K562 (cell line): Measurements from ENCODE around the gene KPTN. TPM values are rescaled to one million over a fixed set of nuclear protein-coding genes. Genes with fewer than 3 reads are reported as not detected.

ENCODE experiments used
- BRD4 ChIP-seq: fragments of 200-600 bp; sonication (generic); IDR thresholded peaks from 2 replicates; pipeline ENCODE4 v1.6.1; 2017; ENCODE audit warnings: inconsistent platforms
- FOXA1 ChIP-seq: fragments of 450-650 bp; IDR thresholded peaks from 2 replicates; pipeline ENCODE4 v1.6.1; 2016; ENCODE audit warnings: mild to moderate bottlenecking, borderline replicate concordance
- HDAC1 ChIP-seq, 2 experiments: fragments of 450-650 bp; IDR thresholded peaks; 2 replicates each; pipeline ENCODE4 v1.6.1; 2016 to 2017; ENCODE audit warnings: inconsistent platforms in 1 of 2, mild to moderate bottlenecking in 1 of 2, moderate library complexity in 1 of 2
- IFI16 ChIP-seq: fragments of 250-450 bp; sonication (Bioruptor Pico); IDR thresholded peaks from 2 replicates; pipeline ENCODE4 v2.1.2; 2022; ENCODE audit warnings: mild to moderate bottlenecking, inconsistent platforms
- MTA3 ChIP-seq: fragments of 450-650 bp; formaldehyde crosslinking; IDR thresholded peaks from 2 replicates; pipeline ENCODE4 v1.6.1; 2017; ENCODE audit warnings: mild to moderate bottlenecking, borderline replicate concordance
- PHF21A ChIP-seq: fragments of 450-650 bp; IDR thresholded peaks from 2 replicates; pipeline ENCODE4 v1.6.1; 2017; ENCODE audit warnings: low read depth, borderline replicate concordance
- POLR2B ChIP-seq: fragments of 450-650 bp; IDR thresholded peaks from 2 replicates; pipeline ENCODE4 v1.6.1; 2018; ENCODE audit warnings: low read depth; ENCODE audit not compliant: partially characterized antibody
- TEAD4 ChIP-seq, 2 experiments: sonication (generic) in 1 of 2; formaldehyde crosslinking in 1 of 2; IDR thresholded peaks; 2 replicates each; pipeline versions ENCODE4 v1.6.1 to v1.8.0; 2012 to 2022; ENCODE audit warnings: borderline replicate concordance in 1 of 2, inconsistent platforms in 1 of 2, low read length in 1 of 2, mild to moderate bottlenecking in 1 of 2, missing genetic modification reagents in 1 of 2
- polyA plus RNA-seq, 8 experiments: library from polyadenylated mRNA; depleted of rRNA in 4 of 8; stranded (reverse) in 5 of 8; unstranded in 3 of 8; fragments of >200 nt; fragmentation: Nextera tagmentation in 2 of 8; fragmentation: Illumina TruSeq in 1 of 8; extraction: Ambion mirVana in 2 of 8; extraction: Trizol in 1 of 8; gene quantifications; 2 replicates each; pipeline versions ENCODE4 v1.2.1 to v1.2.3, GENCODE V29; 2011 to 2014; ENCODE audit warnings: inconsistent platforms in 1 of 8, missing spikeins in 1 of 8
- total RNA-seq, 7 experiments: library from RNA; depleted of rRNA in 6 of 7; stranded (reverse); fragments of >200 nt in 6 of 7; fragmentation: Illumina TruSeq in 2 of 7; extraction: Trizol in 2 of 7; gene quantifications; 2 replicates each; pipeline versions ENCODE4 v1.2.1 to v1.2.3, GENCODE V29; 2011 to 2021; ENCODE audit warnings: low replicate concordance in 1 of 7
- TF ChIP-seq, protein P1 (sequence below), 2 experiments: fragments of 450-650 bp; IDR thresholded peaks; 2 replicates each; pipeline ENCODE4 v1.6.1; 2018; ENCODE audit warnings: mild to moderate bottlenecking in 2 of 2, low read depth in 1 of 2; ENCODE audit not compliant: partially characterized antibody in 2 of 2
- TF ChIP-seq, protein P2 (sequence below): fragments of 200-400 bp; formaldehyde crosslinking; IDR thresholded peaks from 2 replicates; pipeline ENCODE4 v1.6.1; 2017; ENCODE audit warnings: mild to moderate bottlenecking, low read depth, low read length, moderate library complexity
- TF ChIP-seq, protein P3 (sequence below): fragments of 450-650 bp; IDR thresholded peaks from 2 replicates; pipeline ENCODE4 v1.6.1; 2016
- TF ChIP-seq, protein P4 (sequence below), 2 experiments: fragments of 450-650 bp; formaldehyde crosslinking in 1 of 2; IDR thresholded peaks; 2 replicates each; pipeline versions ENCODE4 v1.4.0 to v1.6.1; 2014 to 2020; ENCODE audit warnings: mild to moderate bottlenecking in 2 of 2, borderline replicate concordance in 1 of 2, low read depth in 1 of 2

Gene KPTN
- total and polyA plus RNA-seq, 9 of the 15 experiments (the other 6 are each of a cell fraction or from before 2014, with no cell fraction given) = 0.56 to 18.2 (median 8.5) TPM

DNA sequence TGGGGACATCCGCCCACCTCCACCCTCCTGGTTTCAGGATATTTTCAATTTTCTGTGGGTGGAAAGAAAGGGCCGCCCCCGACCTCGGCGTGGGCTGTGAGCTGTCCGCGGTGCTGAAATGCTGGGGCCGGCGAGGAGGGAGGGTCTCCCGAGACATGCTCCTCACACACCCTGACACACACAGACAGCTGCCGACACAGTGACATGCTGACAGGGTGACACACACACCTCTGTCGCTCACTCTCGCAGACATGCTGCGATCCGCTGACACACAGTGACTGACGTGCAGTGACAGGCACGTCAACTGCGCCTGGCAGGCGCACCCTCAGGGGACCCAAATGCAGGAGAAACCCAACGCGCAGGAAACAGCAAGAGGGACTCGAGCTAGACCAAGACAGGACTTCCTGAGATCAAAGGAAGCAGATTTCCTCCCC, 39.6 kb downstream of the KPTN start (continued):
- TF ChIP-seq, protein P1, sequence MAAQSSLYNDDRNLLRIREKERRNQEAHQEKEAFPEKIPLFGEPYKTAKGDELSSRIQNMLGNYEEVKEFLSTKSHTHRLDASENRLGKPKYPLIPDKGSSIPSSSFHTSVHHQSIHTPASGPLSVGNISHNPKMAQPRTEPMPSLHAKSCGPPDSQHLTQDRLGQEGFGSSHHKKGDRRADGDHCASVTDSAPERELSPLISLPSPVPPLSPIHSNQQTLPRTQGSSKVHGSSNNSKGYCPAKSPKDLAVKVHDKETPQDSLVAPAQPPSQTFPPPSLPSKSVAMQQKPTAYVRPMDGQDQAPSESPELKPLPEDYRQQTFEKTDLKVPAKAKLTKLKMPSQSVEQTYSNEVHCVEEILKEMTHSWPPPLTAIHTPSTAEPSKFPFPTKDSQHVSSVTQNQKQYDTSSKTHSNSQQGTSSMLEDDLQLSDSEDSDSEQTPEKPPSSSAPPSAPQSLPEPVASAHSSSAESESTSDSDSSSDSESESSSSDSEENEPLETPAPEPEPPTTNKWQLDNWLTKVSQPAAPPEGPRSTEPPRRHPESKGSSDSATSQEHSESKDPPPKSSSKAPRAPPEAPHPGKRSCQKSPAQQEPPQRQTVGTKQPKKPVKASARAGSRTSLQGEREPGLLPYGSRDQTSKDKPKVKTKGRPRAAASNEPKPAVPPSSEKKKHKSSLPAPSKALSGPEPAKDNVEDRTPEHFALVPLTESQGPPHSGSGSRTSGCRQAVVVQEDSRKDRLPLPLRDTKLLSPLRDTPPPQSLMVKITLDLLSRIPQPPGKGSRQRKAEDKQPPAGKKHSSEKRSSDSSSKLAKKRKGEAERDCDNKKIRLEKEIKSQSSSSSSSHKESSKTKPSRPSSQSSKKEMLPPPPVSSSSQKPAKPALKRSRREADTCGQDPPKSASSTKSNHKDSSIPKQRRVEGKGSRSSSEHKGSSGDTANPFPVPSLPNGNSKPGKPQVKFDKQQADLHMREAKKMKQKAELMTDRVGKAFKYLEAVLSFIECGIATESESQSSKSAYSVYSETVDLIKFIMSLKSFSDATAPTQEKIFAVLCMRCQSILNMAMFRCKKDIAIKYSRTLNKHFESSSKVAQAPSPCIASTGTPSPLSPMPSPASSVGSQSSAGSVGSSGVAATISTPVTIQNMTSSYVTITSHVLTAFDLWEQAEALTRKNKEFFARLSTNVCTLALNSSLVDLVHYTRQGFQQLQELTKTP (IDR thresholded peaks at IDR 0.05; ENCODE audit: low read depth in 1 of 2, partially characterized antibody in 2 of 2) = peak in 1 of 2 experiments; percentile 88
- TF ChIP-seq PHF21A (no peak), IFI16 (no peak), POLR2B (no peak), HDAC1 (IDR thresholded peaks at IDR 0.05) (peak in 1 of 2 experiments; percentile 69; a peak in 2 of 4 replicates), FOXA1 (no peak), TEAD4 (IDR thresholded peaks at IDR 0.05; ENCODE audit: low read length) (peak; percentile 57), TEAD4 (CRISPR knock-in tag; IDR thresholded peaks at IDR 0.05; ENCODE audit: borderline replicate concordance) (peak; percentile 82), MTA3 (no peak), BRD4 (no peak)
- TF ChIP-seq, protein P2, sequence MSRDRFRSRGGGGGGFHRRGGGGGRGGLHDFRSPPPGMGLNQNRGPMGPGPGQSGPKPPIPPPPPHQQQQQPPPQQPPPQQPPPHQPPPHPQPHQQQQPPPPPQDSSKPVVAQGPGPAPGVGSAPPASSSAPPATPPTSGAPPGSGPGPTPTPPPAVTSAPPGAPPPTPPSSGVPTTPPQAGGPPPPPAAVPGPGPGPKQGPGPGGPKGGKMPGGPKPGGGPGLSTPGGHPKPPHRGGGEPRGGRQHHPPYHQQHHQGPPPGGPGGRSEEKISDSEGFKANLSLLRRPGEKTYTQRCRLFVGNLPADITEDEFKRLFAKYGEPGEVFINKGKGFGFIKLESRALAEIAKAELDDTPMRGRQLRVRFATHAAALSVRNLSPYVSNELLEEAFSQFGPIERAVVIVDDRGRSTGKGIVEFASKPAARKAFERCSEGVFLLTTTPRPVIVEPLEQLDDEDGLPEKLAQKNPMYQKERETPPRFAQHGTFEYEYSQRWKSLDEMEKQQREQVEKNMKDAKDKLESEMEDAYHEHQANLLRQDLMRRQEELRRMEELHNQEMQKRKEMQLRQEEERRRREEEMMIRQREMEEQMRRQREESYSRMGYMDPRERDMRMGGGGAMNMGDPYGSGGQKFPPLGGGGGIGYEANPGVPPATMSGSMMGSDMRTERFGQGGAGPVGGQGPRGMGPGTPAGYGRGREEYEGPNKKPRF = no peak
- TF ChIP-seq, protein P3, sequence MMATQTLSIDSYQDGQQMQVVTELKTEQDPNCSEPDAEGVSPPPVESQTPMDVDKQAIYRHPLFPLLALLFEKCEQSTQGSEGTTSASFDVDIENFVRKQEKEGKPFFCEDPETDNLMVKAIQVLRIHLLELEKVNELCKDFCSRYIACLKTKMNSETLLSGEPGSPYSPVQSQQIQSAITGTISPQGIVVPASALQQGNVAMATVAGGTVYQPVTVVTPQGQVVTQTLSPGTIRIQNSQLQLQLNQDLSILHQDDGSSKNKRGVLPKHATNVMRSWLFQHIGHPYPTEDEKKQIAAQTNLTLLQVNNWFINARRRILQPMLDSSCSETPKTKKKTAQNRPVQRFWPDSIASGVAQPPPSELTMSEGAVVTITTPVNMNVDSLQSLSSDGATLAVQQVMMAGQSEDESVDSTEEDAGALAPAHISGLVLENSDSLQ = peak; percentile 78
- TF ChIP-seq, protein P4, sequence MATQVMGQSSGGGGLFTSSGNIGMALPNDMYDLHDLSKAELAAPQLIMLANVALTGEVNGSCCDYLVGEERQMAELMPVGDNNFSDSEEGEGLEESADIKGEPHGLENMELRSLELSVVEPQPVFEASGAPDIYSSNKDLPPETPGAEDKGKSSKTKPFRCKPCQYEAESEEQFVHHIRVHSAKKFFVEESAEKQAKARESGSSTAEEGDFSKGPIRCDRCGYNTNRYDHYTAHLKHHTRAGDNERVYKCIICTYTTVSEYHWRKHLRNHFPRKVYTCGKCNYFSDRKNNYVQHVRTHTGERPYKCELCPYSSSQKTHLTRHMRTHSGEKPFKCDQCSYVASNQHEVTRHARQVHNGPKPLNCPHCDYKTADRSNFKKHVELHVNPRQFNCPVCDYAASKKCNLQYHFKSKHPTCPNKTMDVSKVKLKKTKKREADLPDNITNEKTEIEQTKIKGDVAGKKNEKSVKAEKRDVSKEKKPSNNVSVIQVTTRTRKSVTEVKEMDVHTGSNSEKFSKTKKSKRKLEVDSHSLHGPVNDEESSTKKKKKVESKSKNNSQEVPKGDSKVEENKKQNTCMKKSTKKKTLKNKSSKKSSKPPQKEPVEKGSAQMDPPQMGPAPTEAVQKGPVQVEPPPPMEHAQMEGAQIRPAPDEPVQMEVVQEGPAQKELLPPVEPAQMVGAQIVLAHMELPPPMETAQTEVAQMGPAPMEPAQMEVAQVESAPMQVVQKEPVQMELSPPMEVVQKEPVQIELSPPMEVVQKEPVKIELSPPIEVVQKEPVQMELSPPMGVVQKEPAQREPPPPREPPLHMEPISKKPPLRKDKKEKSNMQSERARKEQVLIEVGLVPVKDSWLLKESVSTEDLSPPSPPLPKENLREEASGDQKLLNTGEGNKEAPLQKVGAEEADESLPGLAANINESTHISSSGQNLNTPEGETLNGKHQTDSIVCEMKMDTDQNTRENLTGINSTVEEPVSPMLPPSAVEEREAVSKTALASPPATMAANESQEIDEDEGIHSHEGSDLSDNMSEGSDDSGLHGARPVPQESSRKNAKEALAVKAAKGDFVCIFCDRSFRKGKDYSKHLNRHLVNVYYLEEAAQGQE (IDR thresholded peaks at IDR 0.05; ENCODE audit: borderline replicate concordance) = peak; percentile 99
- TF ChIP-seq, protein P4 (CRISPR knock-in tag; IDR thresholded peaks at IDR 0.05; ENCODE audit: low read depth) = peak; percentile 98
